ENCODE results near the gene RSAD1. TPM values are rescaled to one million over a fixed set of nuclear protein-coding genes. Genes with fewer than 3 reads are reported as not detected.

Gene RSAD1
- total RNA-seq, 2 donors from 2014 or later = 33.7 to 44.1 TPM

GRCh38 chr17:50465635-50466034 is 13.0 kb upstream of the RSAD1 start:
- H3K27me3 ChIP-seq (replicated peaks; ENCODE audit: insufficient read depth) = no peaks in the 10 kb centered on the region
- no peak overlapping the region for H3K4me3 ChIP-seq
- TF ChIP-seq POLR2A (IDR thresholded peaks at IDR 0.05) (no peak), CTCF (IDR thresholded peaks at IDR 0.05) (no peak), POLR2AphosphoS5 (IDR thresholded peaks at IDR 0.05) (no peak)
- no peak overlapping the region for H3K27ac ChIP-seq
- no peaks in the 10 kb centered on the region for H3K9me3 ChIP-seq
- DNase-seq (ENCODE audit: low spot score) = no peak
- 94% methylated on average over 9 of the region's 9 CpGs for WGBS
- intact Hi-C loops (cut with DNase I) = no loop called here
- H3K4me1 ChIP-seq (replicated peaks) = peaks cover 10% of the 10 kb centered on the region
- H3K36me3 ChIP-seq = no peaks in the 10 kb centered on the region

- DNase-seq (ENCODE audit: low spot score) = no peak
- intact Hi-C loops (cut with DNase I) = no loop called here
- no peaks in the 10 kb centered on the region for H3K9me3 ChIP-seq
- TF ChIP-seq POLR2A (IDR thresholded peaks at IDR 0.05) (no peak), CTCF (IDR thresholded peaks at IDR 0.05) (no peak), POLR2AphosphoS5 (IDR thresholded peaks at IDR 0.05) (no peak)
- WGBS = 63% methylated on average over 9 of the region's 9 CpGs
- H3K27me3 ChIP-seq (replicated peaks; ENCODE audit: insufficient read depth) = no peaks in the 10 kb centered on the region
- H3K27ac ChIP-seq = peak overlapping the region; percentile 39 to 51
- H3K4me3 ChIP-seq = no peak overlapping the region
- peaks cover 10% of the 10 kb centered on the region for H3K4me1 ChIP-seq (replicated peaks)
- H3K36me3 ChIP-seq = no peaks in the 10 kb centered on the region
Measured at GRCh38 chr17:50466371-50467113, 12.1 kb upstream of the RSAD1 start.

GRCh38 chr17:50467114-50467854 is 11.4 kb upstream of the RSAD1 start:
- Histone ChIP-seq H3K9me3 (no peaks in the 10 kb centered on the region), H3K4me1 (replicated peaks) (peaks cover 10% of the 10 kb centered on the region), H3K27me3 (replicated peaks; ENCODE audit: insufficient read depth) (no peaks in the 10 kb centered on the region), H3K36me3 (no peaks in the 10 kb centered on the region), H3K27ac (peak overlapping the region in 1 of 2 donors; percentile 39), H3K4me3 (no peak overlapping the region)
- 91% methylated on average over 7 of the region's 7 CpGs for WGBS
- no peak for DNase-seq (ENCODE audit: low spot score)
- TF ChIP-seq POLR2AphosphoS5 (IDR thresholded peaks at IDR 0.05) (no peak), CTCF (IDR thresholded peaks at IDR 0.05) (no peak), POLR2A (IDR thresholded peaks at IDR 0.05) (no peak)
- intact Hi-C loops (cut with DNase I) = no loop called here

GRCh38 chr17:50467855-50468303 is 10.8 kb upstream of the RSAD1 start:
- H3K9me3 ChIP-seq = no peaks in the 10 kb centered on the region
- no peaks in the 10 kb centered on the region for H3K27me3 ChIP-seq (replicated peaks; ENCODE audit: insufficient read depth)
- peaks cover 10% of the 10 kb centered on the region for H3K4me1 ChIP-seq (replicated peaks)
- WGBS = 82% methylated on average over 13 of the region's 13 CpGs
- H3K36me3 ChIP-seq = no peaks in the 10 kb centered on the region
- H3K27ac ChIP-seq = no peak overlapping the region
- no peak overlapping the region for H3K4me3 ChIP-seq
- no peak for DNase-seq (ENCODE audit: low spot score)
- intact Hi-C loops (cut with DNase I) = no loop called here
- TF ChIP-seq CTCF (IDR thresholded peaks at IDR 0.05) (no peak), POLR2AphosphoS5 (IDR thresholded peaks at IDR 0.05) (no peak), POLR2A (IDR thresholded peaks at IDR 0.05) (no peak)
